K562 (cell line): ENCODE measurements around the gene PPP3CB. TPM values are rescaled to one million over a fixed set of nuclear protein-coding genes. Genes with fewer than 3 reads are reported as not detected.

Source experiments
- BCL6 ChIP-seq: fragments of 250-450 bp; sonication (Bioruptor Pico); IDR thresholded peaks from 2 replicates; pipeline ENCODE4 v1.4.0; 2020
- CCNT2 ChIP-seq: IDR thresholded peaks from 2 replicates; pipeline ENCODE4 v1.6.1; 2011; ENCODE audit warnings: borderline replicate concordance, low read depth, mild to moderate bottlenecking, moderate library complexity, mixed read lengths, low read length; ENCODE audit not compliant: insufficient read length; ENCODE audit errors: extremely low read depth
- CHD1 ChIP-seq: fragments of 200-600 bp; sonication (generic); IDR thresholded peaks from one replicate; pipeline ENCODE4 v1.6.1; 2012; ENCODE audit warnings: mild to moderate bottlenecking, moderate library complexity, low read length, inconsistent platforms
- ELF2 ChIP-seq: fragments of 250-450 bp; sonication (Bioruptor Pico); IDR thresholded peaks from 2 replicates; pipeline ENCODE4 v1.5.0; 2021; ENCODE audit warnings: mild to moderate bottlenecking
- FOXO4 ChIP-seq: fragments of 450-650 bp; formaldehyde crosslinking; IDR thresholded peaks from 2 replicates; pipeline ENCODE4 v1.4.0; 2020; ENCODE audit warnings: mild to moderate bottlenecking, moderate library complexity
- HDAC8 ChIP-seq: fragments of 450-650 bp; IDR thresholded peaks from 2 replicates; pipeline ENCODE4 v1.6.1; 2016; ENCODE audit warnings: mild to moderate bottlenecking, missing genetic modification characterization, moderate library complexity, missing compliant biosample characterization
- HNRNPL ChIP-seq: fragments of 200-400 bp; formaldehyde crosslinking; IDR thresholded peaks from 2 replicates; pipeline ENCODE4 v1.6.1; 2017; ENCODE audit warnings: low read depth, mild to moderate bottlenecking, low read length
- JUN ChIP-seq, 2 experiments: sonication (generic) in 1 of 2; formaldehyde crosslinking in 1 of 2; IDR thresholded peaks; 2 replicates each; pipeline versions ENCODE4 v1.6.1 to v1.8.0; 2012 to 2022; ENCODE audit warnings: borderline replicate concordance in 2 of 2, mild to moderate bottlenecking in 2 of 2, improper control_type of control experiment in 1 of 2, low read depth in 1 of 2, low read length in 1 of 2, missing genetic modification reagents in 1 of 2
- KAT7 ChIP-seq: sonication (generic); formaldehyde crosslinking; IDR thresholded peaks from 2 replicates; pipeline ENCODE4 v1.8.0; 2022; ENCODE audit warnings: missing genetic modification reagents, mild to moderate bottlenecking, borderline replicate concordance
- SAP30 ChIP-seq: fragments of 200-600 bp; sonication (generic); IDR thresholded peaks from 2 replicates; pipeline ENCODE4 v1.6.1; 2012; ENCODE audit warnings: borderline replicate concordance, low read depth, mild to moderate bottlenecking, moderate library complexity, low read length, control low read depth, inconsistent platforms; ENCODE audit not compliant: insufficient read depth, poor library complexity, severe bottlenecking
- SPI1 ChIP-seq: IDR thresholded peaks from 2 replicates; pipeline ENCODE4 v1.6.1; 2011; ENCODE audit warnings: low read depth, low read length, control low read depth, borderline replicate concordance
- TFAP4 ChIP-seq: sonication (generic); formaldehyde crosslinking; IDR thresholded peaks from 2 replicates; pipeline ENCODE4 v1.8.0; 2022; ENCODE audit warnings: missing genetic modification reagents, mild to moderate bottlenecking, moderate library complexity, borderline replicate concordance
- TSHZ1 ChIP-seq: fragments of 250-450 bp; sonication (Bioruptor Pico); IDR thresholded peaks from 2 replicates; pipeline ENCODE4 v1.4.0; 2020; ENCODE audit warnings: mild to moderate bottlenecking, moderate library complexity
- ZBTB34 ChIP-seq: fragments of 250-450 bp; sonication (Bioruptor Pico); IDR thresholded peaks from 2 replicates; pipeline ENCODE4 v1.8.0; 2021; ENCODE audit warnings: mild to moderate bottlenecking, moderate library complexity
- ZC3H8 ChIP-seq: fragments of 450-650 bp; IDR thresholded peaks from 2 replicates; pipeline ENCODE4 v1.6.1; 2017
- ZMIZ1 ChIP-seq, 2 experiments: fragments of 150-350 bp in 1 of 2; IDR thresholded peaks; 2 replicates each; pipeline ENCODE4 v1.6.1; 2012 to 2016; ENCODE audit warnings: low read depth in 2 of 2, low read length in 2 of 2, mild to moderate bottlenecking in 1 of 2, moderate library complexity in 1 of 2
- ZNF717 ChIP-seq: fragments of 250-450 bp; sonication (Bioruptor Pico); IDR thresholded peaks from 2 replicates; pipeline ENCODE4 v1.5.0; 2021
- polyA plus RNA-seq, 8 experiments: library from polyadenylated mRNA; depleted of rRNA in 4 of 8; stranded (reverse) in 5 of 8; unstranded in 3 of 8; fragments of >200 nt; fragmentation: Nextera tagmentation in 2 of 8; fragmentation: Illumina TruSeq in 1 of 8; extraction: Ambion mirVana in 2 of 8; extraction: Trizol in 1 of 8; gene quantifications; 2 replicates each; pipeline versions ENCODE4 v1.2.1 to v1.2.3, GENCODE V29; 2011 to 2014; ENCODE audit warnings: inconsistent platforms in 1 of 8, missing spikeins in 1 of 8
- total RNA-seq, 7 experiments: library from RNA; depleted of rRNA in 6 of 7; stranded (reverse); fragments of >200 nt in 6 of 7; fragmentation: Illumina TruSeq in 2 of 7; extraction: Trizol in 2 of 7; gene quantifications; 2 replicates each; pipeline versions ENCODE4 v1.2.1 to v1.2.3, GENCODE V29; 2011 to 2021; ENCODE audit warnings: low replicate concordance in 1 of 7

PPP3CB gene
- total and polyA plus RNA-seq, 9 of the 15 experiments (the other 6 are each of a cell fraction or from before 2014, with no cell fraction given): 9.6 to 27.6 (median 17.8) TPM

- no peak for TF ChIP-seq TSHZ1 (CRISPR knock-in tag)
- no peak for TF ChIP-seq CHD1
- no peak for TF ChIP-seq ZC3H8
- no peak for TF ChIP-seq CCNT2
- TF ChIP-seq SPI1: no peak
- 0 out of 2 replicates have a peak, but pooled peaks have one; percentile 17 for TF ChIP-seq JUN (IDR thresholded peaks at IDR 0.05; ENCODE audit: borderline replicate concordance, low read depth, low read length)
- TF ChIP-seq JUN (CRISPR knock-in tag; IDR thresholded peaks at IDR 0.05; ENCODE audit: borderline replicate concordance): no peak
- TF ChIP-seq HNRNPL: no peak
- TF ChIP-seq ZBTB34: no peak
- TF ChIP-seq HDAC8: no peak
- TF ChIP-seq ELF2 (CRISPR knock-in tag): no peak
- no peak for TF ChIP-seq ZNF717 (CRISPR knock-in tag)
- no peak for TF ChIP-seq KAT7 (CRISPR knock-in tag)
- no peak for TF ChIP-seq FOXO4 (CRISPR knock-in tag)
- no peak for TF ChIP-seq BCL6
- no peak for TF ChIP-seq ZMIZ1 (IDR thresholded peaks at IDR 0.05; ENCODE audit: low read depth in 2 of 2, low read length in 2 of 2)
- TF ChIP-seq TFAP4 (CRISPR knock-in tag): no peak
- no peak for TF ChIP-seq SAP30
These were observed 5.8 kb upstream of the PPP3CB start (continued) for GRCh38 chr10:73501651-73502050.
